GM21825 (cell line): ENCODE measurements around the gene ATP2C2.
"Not testable (repeated sequence)": the region's sequence is repeated elsewhere in the genome, so short reads cannot be mapped to it uniquely, and the experiment has no call there.

Experiments used
- ATAC-seq: cut with Tn5 transposase; IDR thresholded peaks from one replicate; pipeline ENCODE4 v1.9.1; 2021; ENCODE audit warnings: mild to moderate bottlenecking, moderate library complexity; ENCODE audit not compliant: unreplicated experiment

Gene ATP2C2

GRCh38 chr16:84368308-84368996 lies at the start of gene ATP2C2:
Gene ATP2C2, plus strand, starts transcription at chr16:84368538. Its CDS starts 78 bp downstream, at chr16:84368616.
- ATAC-seq: no peak

- no peak for ATAC-seq
Measured at GRCh38 chr16:84319146-84319760, 49.1 kb upstream of the ATP2C2 start.

GRCh38 chr16:84320511-84320910 lies 47.8 kb upstream of the ATP2C2 start:
- no peak for ATAC-seq

- no peak for ATAC-seq
Measured at GRCh38 chr16:84321932-84322331, 46.4 kb upstream of the ATP2C2 start.

- ATAC-seq: no peak
Measured at GRCh38 chr16:84322749-84323148, 45.6 kb upstream of the ATP2C2 start.

- no peak for ATAC-seq
Measured at GRCh38 chr16:84323606-84324005, 44.7 kb upstream of the ATP2C2 start.

- no peak for ATAC-seq
Measured at GRCh38 chr16:84324434-84325262, 43.7 kb upstream of the ATP2C2 start.

- ATAC-seq: no peak
Measured at GRCh38 chr16:84326545-84326944, 41.8 kb upstream of the ATP2C2 start.

- no peak for ATAC-seq
Measured at GRCh38 chr16:84327926-84328505, 40.3 kb upstream of the ATP2C2 start.

GRCh38 chr16:84329016-84329415 lies 39.3 kb upstream of the ATP2C2 start:
- ATAC-seq: no peak

- ATAC-seq: no peak
Measured at GRCh38 chr16:84329843-84330684, 38.3 kb upstream of the ATP2C2 start.

GRCh38 chr16:84330685-84331050 lies 37.7 kb upstream of the ATP2C2 start:
- no peak for ATAC-seq

GRCh38 chr16:84331998-84332780 lies 36.1 kb upstream of the ATP2C2 start:
- ATAC-seq: no peak

- ATAC-seq: no peak
Measured at GRCh38 chr16:84332975-84333684, 35.2 kb upstream of the ATP2C2 start.

GRCh38 chr16:84334058-84334457 lies 34.3 kb upstream of the ATP2C2 start:
- ATAC-seq: no peak

- ATAC-seq: no peak
Measured at GRCh38 chr16:84334482-84334881, 33.9 kb upstream of the ATP2C2 start.

GRCh38 chr16:84337236-84337635 lies 31.1 kb upstream of the ATP2C2 start:
- ATAC-seq: not testable (repeated sequence)

- no peak for ATAC-seq
Measured at GRCh38 chr16:84339311-84339710, 29.0 kb upstream of the ATP2C2 start.

- no peak for ATAC-seq
Measured at GRCh38 chr16:84339766-84340165, 28.6 kb upstream of the ATP2C2 start.
